Fibroblast of the aortic adventitia (primary cell): ENCODE data around the gene CTSA. TPM values are rescaled to one million over a fixed set of nuclear protein-coding genes. Genes with fewer than 3 reads are reported as not detected.
A peak's percentile ranks its signal among the peaks of the same experiment; 100 is the strongest.

Experiments
- DNase-seq: peaks from one replicate; pipeline ENCODE4 v3.0.0-alpha.2; 2010; ENCODE audit warnings: low read depth
- H3K4me3 ChIP-seq: 2 replicates; pipeline ENCODE4 v1.5.1; 2011; ENCODE audit warnings: low read depth, mild to moderate bottlenecking, control low read depth, low read length, moderate library complexity
- total RNA-seq: library from RNA; depleted of rRNA; stranded (reverse); fragments of >200 nt; gene quantifications from 2 replicates; pipeline ENCODE4 v1.2.3, GENCODE V29; 2012; ENCODE audit warnings: low replicate concordance
- TF ChIP-seq, protein P1 (sequence below): IDR thresholded peaks from 2 replicates; pipeline ENCODE4 v1.5.1; 2011; ENCODE audit warnings: mild to moderate bottlenecking, low read length, control low read depth, inconsistent platforms; ENCODE audit not compliant: insufficient read depth

Gene CTSA
- total RNA-seq, 1 donor = 166 TPM

DNA sequence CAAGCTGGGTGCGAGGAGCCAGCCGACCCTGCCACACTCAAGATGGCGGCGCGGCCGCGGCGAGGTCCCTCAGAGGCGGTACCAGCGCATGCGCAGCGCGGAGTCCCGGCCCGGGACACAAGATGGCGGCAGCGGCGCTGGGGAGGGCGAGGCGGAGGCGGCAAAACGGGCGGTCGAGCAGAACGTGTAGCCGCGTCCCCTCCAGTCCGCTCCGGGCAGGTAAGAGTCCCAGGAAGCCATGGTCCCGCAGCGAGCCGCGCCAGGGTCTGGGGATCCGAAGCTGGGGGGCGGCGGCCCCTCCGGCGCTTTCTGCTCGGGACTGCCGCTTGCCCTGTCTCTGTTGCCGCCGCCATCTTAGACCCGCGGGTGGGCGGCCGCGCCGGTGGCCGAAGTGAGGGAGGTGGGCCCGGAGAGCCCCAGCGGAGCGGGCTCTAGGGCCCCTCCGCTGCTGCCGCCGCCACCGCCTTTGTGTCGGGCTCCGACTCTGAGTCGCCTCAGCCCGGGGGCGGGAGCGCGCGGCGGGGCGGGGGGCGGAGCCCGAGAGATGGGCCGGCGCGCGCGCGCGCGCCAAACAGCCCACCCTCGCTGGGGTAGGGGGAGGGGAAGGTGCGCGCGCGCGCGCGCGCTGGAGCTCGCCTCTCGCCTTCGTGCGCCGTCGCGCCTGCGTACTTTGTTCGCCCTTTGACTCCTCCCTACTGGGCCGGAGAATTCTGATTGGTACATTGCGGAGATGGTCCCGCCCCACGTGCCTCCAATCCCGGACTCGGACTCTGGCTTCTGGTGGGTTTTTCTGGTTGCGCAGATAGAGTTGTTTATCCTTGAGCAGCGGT lies 43.7 kb downstream of the CTSA start, which contains the start of gene PCIF1:
TSS of gene PCIF1 (plus strand) at position 98 of the 830 bp plus-strand sequence. CDS start 4,317 bp downstream, outside the sequence.
- H3K4me3 ChIP-seq = peak within 1 kb of the TSS; percentile 95
- TF ChIP-seq, protein P1, sequence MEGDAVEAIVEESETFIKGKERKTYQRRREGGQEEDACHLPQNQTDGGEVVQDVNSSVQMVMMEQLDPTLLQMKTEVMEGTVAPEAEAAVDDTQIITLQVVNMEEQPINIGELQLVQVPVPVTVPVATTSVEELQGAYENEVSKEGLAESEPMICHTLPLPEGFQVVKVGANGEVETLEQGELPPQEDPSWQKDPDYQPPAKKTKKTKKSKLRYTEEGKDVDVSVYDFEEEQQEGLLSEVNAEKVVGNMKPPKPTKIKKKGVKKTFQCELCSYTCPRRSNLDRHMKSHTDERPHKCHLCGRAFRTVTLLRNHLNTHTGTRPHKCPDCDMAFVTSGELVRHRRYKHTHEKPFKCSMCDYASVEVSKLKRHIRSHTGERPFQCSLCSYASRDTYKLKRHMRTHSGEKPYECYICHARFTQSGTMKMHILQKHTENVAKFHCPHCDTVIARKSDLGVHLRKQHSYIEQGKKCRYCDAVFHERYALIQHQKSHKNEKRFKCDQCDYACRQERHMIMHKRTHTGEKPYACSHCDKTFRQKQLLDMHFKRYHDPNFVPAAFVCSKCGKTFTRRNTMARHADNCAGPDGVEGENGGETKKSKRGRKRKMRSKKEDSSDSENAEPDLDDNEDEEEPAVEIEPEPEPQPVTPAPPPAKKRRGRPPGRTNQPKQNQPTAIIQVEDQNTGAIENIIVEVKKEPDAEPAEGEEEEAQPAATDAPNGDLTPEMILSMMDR = no peak
- DNase-seq = peak; percentile 97

DNA sequence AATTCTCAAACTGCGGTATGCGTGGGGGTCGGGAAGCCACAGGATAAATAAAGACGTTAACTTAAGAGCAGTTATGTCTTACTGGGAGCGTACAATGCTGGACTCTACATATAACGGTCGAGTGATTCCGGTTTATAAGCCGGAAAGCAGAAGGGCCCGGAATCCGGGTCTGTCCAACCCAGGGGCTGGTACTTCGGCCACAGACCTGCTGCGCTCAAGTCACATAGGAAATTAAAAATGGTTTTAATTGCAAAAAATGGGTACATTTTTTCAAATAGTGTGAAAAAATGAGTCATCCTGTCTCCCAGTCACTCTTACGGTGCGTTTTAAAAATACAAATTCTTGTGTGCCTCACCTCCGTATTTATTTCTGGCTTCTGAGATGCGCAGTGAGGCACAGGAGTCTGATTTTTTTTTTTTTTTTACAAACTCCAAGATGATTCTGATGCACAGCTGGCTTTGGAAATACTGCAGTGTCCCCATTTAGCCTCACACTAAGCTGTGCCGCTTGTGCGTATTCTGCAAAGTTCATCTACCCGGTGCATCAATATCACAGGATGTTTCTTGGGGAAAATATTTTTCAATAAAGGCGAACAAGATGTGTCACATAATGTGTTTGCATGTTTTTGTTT lies 44.4 kb downstream of the CTSA start:
- TF ChIP-seq, protein P1 = no peak
- DNase-seq = no peak
- peak overlapping the region; percentile 71 for H3K4me3 ChIP-seq

DNA sequence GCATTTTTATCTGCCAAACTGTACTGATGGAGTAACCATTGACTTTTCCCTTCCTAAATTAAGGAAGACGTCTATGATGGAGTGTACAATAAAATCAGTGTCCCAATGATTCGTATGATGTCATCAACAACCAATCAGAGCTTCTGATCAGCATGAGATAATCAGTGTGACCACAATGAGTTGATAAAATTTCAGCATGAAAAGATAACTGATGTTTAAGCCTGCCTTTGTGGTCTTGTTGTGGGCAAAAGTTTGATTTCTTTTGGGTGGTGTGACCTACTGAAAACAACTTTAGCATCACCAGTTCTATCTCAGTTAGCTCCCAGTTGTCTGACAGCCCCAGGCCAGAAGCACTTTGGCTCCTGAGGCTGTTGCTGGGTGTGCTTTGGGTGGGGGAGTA lies 46.6 kb downstream of the CTSA start:
- TF ChIP-seq, protein P1 = no peak
- H3K4me3 ChIP-seq = no peak overlapping the region
- no peak for DNase-seq

GRCh38 chr20:45938727-45939438 lies 47.7 kb downstream of the CTSA start:
- TF ChIP-seq, protein P1 = no peak
- H3K4me3 ChIP-seq = no peak overlapping the region

DNA sequence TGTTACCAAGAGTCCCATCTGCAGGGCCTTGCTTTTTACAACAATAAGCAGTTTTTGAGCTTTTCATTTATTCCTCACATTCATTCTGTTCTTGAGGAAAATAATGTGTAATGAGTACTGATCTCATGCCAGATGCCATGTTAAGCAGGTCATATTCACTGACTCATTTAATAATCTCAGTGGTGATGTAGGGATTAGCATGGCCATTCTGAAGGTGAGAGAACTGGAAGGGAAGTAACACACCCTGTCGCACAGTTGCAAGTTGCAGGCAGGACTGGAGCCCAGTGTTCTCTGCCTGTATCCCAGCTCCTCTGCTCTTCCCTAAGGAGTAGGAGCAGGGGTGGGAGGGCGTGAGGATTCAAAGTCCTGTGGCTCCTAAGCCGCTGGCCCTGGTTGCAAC lies 48.9 kb downstream of the CTSA start:
- TF ChIP-seq, protein P1 = no peak
- H3K4me3 ChIP-seq = no peak overlapping the region
- no peak for DNase-seq

More at GRCh38 chr20:45938727-45939438, 47.7 kb downstream of the CTSA start:
- DNase-seq = no peak

DNA sequence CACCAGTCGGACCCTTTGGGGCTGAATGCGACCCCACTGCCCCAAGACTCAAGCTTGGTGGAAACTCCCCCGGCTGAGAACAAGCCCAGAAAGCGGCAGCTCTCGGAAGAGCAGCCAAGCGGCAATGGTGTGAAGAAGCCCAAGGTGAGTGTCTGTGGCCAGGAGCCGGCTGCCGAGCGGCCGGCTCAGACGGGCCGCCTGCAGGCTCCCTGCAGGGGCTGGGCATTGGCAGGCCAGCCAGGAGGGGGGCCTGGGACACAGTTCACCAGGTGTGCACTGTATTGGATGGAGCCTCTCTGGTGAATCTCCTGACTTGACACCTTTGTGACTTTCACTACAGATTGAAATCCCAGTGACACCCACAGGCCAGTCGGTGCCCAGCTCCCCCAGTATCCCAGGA lies 49.3 kb downstream of the CTSA start:
- no peak for DNase-seq
- TF ChIP-seq, protein P1 = no peak
- H3K4me3 ChIP-seq = no peak overlapping the region
